NCI-H524 (cell line): ENCODE data around the gene GOLGA8T.
"Not testable (repeated sequence)": the region's sequence is repeated elsewhere in the genome, so short reads cannot be mapped to it uniquely, and the experiment has no call there.

ENCODE experiments used
- DNase-seq, 2 experiments: peaks; one replicate each; lab custom pipeline; 2025; lab: John Stamatoyannopoulos, UW

The GOLGA8T gene, protein sequence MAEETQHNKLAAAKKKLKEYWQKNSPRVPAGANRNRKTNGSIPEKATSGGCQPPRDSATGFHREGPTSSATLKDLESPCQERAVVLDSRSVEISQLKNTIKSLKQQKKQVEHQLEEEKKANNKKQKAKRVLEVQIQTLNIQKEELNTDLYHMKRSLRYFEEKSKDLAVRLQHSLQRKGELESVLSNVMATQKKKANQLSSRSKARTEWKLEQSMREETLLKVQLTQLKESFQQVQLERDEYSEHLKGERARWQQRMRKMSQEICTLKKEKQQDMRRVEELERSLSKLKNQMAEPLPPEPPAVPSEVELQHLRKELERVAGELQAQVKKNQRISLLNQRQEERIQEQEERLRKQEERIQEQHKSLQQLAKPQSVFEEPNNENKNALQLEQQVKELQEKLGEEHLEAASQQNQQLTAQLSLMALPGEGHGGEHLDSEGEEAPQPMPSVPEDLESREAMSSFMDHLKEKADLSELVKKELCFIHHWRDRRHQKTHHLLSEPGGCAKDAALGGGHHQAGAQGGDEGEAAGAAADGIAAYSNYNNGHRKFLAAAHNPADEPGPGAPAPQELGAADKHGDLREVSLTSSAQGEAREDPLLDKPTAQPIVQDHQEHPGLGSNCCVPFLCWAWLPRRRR

DNA sequence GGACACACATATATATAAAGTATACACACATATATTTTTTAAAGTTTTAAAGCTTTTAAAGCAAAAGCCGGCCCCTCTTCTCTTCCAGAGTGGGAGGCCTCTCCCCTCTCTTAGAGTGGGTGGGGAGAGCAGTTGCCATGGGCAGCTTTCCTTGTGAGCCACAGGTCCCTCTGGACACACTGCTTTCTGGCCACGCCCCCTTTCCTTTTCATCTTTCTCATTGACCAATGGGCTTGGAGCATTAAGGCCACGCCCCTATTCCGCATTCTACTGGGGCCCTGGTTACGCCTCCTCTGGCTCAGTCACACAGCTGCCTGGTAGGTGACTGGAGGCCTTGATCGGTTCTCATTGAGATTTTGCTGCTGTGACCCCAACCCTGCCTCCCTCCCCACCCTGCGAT is at the start of gene GOLGA8T:
TSS of gene GOLGA8T (plus strand) at position 301 of the 400 bp plus-strand sequence. CDS start at position 399, 98 bp downstream.
- DNase-seq = not testable (repeated sequence)

DNA sequence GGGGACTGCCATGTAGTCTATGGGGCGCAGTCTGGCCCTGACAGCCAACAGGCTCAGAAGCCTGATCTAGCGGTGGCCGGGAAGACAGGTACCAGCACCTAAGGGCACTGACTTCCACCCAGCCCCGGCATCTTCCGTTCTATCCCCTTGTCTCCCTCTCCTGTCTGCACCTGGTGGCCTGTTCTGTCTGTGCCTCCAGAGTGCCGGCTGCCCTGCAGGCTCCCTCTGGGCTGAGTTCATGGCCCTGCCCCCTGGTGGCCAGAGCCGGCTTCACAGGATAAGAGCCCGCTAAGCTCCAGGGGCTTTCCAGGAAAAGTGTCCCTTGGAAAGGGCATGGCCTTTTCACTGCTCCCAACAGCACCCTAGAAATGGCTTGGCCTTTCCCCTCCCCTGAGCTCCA is 37.0 kb upstream of the GOLGA8T start:
- not testable (repeated sequence) for DNase-seq

DNA sequence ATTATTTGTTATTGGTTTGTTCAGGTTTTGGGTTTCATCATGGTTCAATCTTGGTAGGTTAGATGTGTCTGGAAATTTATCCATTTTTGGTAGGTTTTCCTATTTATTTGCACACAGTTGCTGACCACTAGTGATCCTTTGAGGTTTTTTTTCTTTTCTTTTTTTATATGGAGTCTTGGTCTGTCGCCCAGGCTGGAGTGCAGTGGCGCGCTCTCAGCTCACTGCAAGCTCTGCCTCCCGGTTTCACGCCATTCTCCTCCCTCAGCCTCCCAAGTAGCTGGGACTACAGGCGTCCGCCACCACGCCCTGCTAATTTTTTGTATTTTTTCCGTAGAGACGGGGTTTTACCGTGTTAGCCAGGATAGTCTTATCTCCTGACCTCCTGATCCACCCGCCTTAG is 32.0 kb upstream of the GOLGA8T start:
- DNase-seq = not testable (repeated sequence)

DNA sequence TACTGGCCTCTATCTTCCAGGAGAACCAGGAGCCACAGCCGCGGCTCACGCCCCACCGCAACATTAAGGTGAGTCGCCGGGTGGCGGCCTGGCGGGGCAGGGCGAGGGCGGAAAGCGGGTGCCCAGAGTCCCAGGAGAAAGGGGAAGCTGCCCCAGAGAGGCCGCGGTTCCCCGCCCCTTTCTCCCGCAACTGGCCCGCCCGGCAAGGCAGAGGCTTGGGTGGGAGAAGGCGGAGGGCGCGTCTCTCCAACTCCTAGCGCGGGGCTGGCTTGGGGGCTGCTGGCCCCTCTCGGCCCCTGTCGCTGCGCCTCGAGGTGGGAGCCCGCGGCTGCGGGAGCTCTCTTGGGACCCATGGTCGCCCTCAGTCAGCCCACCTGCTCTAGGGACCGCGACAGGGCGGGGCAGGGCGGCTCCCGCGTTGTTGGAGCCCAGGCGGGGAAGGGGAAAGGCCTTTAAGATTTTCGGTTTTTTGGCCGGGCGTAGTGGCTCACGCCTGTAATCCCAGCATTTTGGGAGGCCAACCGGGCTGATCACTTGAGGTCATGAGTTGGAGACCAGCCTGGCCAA is 30.8 kb upstream of the GOLGA8T start:
- DNase-seq = not testable (repeated sequence)

DNA sequence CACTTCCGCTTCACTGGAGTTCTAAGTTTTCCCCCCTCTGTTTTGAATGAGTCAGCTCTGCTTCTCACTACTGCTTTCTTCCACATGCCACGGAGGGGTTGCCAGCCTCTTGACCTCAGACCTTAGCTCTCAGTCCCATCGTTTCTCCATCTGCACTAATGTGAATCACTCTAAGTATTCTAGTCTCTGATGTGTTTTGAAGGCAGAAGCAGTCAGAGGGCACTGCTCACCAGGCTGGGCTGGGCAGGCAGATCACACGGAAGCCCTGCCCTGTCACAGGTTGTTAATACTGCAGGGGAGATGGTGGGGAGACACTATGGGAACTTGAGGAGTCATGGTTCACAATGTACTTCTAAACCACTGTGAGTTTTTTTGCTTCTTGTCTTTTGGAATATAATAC is 24.3 kb upstream of the GOLGA8T start:
- DNase-seq = not testable (repeated sequence)

DNA sequence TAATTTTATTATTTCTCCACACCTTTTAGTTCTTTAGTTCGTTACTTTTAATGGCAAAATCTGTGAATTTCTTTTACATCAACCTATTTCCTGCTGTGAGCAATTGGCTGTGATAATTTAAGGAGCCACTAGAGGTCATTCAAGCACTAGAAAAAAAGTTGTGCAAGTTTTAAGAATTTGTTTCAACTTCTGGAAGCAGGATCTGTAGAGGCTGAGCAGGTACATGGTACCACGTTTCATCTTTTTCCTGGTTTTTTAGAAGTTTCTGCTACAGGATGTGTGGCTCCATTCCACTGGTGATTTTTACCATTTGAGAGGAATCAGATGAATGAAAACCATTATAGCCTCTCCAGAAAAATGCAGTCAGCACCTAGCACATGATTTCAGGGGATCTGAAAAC is 4.8 kb upstream of the GOLGA8T start:
- DNase-seq = not testable (repeated sequence)

DNA sequence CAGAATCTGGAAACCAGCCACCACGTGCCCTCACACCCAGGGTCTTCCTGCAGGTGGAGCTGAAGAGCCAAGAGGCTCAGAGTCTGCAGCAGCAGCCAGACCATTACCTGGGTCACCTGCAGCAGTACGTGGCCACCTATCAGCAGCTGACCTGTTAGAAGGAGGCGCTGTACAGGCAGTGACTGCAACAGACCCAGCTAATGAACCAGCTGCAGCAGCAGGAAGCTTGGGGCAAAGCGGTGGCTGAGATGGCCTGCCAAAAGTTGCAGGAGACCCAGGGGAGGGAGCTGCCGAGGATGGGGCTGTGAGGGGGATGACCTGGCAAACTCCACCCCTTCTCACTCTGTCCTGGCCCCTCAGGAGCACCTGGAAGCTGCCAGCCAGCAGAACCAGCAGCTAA is 8.4 kb downstream of the GOLGA8T start:
- not testable (repeated sequence) for DNase-seq

DNA sequence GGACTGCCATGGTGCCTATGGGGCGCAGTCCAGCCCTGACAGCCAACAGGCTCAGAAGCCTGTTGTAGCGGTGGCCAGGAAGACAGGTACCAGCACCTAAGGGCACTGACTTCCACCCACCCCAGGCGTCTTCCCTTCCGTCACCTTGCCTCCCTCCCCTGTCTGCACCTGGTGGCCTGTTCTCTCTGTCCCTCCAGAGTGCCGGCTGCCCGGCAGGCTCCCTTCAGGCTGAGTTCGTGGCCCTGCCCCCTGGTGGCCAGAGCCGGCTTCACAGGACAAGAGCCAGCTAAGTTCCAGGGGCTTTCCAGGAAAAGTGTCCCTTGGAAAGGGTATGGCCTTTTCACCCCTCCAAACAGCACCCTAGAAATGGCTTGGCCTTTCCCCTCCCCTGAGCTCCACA is 15.0 kb downstream of the GOLGA8T start:
- not testable (repeated sequence) for DNase-seq

DNA sequence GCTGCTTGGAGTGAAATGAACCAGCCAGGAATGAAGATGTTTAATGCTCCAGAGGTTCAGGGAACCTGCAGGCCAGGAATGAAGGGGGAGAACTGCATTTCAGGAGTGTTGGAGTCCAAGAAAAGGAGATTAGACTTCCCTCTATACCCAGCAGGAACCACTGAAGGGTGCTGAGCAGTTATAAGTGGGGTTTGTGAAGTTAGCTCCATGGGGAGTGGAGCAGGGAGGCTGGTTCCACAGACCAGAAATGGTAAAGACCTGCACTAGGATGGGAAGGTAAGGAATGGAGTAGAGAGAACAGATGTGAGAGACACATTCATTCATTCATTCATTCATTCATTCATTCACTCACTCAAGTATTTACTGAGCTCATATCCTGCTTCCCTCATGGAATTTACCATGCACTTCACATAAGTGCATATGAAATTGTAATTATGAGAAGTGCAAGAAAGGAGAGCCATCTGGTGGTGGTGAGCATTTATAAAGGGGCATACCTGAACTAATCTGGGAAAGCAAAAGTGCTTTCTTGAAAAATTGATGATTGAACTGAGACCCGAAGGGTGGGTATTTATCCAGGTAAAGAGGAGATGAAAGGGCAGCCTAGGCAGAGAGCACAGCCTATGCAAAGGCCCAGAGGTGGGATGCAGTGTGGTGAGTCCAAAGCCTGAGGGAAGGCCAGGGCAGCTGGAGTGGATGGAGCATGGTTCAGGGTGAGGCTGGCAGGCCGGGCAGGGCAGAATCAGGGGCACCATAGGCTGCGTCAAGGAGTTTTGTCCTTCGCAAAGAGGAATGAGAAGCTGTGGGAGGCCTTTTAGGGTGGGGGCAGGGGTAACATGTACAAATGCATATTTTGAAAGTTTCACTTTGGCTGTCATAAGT is 27.9 kb downstream of the GOLGA8T start:
- not testable (repeated sequence) for DNase-seq

DNA sequence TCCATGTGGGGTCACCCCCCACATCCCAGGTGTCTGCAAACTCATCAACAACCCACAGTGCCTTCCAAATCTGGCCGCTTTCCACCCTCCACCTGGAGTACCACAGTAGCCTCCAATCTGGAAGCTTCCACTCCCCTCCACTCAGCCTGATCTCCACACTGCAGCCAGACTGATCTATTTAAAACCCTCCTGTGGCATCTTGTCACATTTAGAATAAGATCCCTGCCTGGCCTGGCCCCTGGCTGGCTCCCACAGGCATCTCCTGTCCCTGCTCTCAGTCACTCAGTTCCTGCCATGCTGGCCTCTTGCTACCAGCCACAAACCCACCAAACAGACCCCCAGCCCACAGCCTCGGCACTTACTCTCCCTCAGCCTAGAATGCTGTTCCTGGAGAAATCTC is 28.9 kb downstream of the GOLGA8T start:
- not testable (repeated sequence) for DNase-seq

DNA sequence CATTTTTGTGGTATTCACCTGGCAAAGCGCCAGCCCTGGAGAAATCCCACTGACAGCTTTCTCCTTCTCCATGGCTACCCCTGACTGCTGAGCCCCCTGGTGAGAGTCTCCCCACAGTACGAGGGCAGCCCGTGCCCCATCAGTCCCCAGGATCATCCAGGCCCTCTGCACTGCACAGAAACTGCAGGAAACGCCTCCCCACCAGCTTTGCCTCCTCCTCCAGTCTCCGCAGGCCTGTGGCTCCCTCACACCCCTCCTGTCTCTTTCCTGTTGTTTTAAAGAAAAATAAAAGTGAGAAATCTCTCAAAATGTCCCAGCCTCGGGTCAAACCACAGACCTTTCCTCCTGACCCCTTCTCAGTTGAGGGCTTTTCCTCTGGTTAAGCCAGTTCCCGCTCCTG is 29.4 kb downstream of the GOLGA8T start:
- DNase-seq = not testable (repeated sequence)

DNA sequence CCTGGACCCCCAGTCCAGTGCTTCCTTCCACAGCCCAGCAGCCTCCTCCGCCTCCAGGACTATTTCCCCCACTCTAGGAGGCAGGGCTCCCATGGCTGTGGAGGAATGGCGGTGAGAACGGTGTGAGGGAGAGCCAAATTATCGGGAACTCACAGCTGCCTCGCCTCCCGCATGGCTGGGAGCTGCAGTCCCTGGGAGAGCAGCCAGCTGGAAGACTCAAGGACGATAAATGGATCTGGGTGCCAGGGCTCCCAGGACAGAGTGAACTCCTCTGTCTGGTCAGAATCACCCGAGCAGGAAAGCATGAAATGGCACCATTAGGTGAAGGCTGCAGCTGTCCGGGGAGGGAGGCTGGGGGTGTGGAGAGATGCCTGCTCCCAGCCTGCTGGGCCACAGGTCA is 32.6 kb downstream of the GOLGA8T start:
- not testable (repeated sequence) for DNase-seq

DNA sequence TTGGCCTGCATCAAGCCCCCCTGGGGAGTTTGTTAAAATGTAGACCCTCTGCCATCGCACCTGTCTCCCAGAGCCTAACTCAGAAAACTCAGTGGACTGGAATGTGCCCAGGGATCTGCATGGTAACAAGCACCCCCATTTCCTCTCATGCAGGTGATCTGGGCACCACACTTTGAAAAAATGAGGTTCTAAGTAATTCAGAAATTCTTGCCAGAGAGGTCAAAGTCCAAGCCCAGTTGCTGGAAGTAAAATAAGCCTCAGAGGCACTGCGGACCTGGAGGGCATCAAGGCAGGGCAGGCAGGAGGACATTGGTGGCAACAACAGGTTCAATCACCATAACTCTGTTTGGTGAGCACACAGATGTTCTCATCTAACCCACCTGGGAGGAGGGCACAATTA is 33.0 kb downstream of the GOLGA8T start:
- not testable (repeated sequence) for DNase-seq

DNA sequence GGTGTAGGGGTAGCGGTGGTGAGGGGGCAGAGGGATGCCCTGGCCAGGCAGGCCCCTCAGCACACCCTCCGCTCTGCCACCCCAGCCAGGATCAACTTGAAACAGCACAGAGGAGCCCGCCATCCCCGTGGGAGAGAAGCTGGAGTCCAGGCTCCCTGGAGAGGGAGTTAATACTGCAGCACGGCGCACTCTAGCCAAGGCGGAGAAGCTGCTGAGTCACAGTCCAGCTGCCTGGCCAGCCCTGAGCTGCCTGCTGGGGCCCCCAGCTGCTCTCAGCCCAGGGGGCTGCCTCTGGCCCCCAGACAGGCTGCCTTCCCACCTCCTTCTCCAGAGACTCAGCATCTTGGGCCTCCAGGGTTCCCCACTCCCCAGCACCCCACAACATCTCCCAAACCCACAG is 36.6 kb downstream of the GOLGA8T start:
- DNase-seq = not testable (repeated sequence)

DNA sequence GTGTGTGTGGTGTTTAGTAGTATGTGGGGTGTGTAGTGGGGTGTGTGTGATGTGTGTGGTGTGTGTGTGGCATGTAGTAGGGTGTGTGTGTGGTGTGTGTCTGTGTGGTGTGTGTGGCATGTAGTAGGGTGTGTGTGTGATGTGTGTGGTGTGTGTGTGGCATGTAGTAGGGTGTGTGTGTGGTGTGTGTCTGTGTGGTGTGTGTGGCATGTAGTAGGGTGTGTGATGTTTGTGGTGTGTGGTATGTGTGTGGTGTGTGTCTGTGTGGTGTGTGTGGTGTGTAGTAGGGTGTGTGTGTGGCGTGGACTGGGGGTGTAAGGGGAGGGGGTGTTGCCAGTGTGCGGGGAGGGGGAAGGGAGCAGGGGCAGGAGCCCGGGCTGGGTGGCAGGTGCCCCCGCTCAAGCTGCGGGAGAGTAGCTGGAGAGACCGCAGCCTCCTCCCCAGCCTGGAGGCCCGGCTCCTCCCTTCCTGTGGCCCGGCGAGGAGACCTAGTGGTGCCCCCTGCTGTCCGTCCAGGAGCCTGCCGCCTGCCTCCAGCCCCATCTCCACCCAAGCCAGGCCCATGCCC is 38.3 kb downstream of the GOLGA8T start:
- DNase-seq = not testable (repeated sequence)

DNA sequence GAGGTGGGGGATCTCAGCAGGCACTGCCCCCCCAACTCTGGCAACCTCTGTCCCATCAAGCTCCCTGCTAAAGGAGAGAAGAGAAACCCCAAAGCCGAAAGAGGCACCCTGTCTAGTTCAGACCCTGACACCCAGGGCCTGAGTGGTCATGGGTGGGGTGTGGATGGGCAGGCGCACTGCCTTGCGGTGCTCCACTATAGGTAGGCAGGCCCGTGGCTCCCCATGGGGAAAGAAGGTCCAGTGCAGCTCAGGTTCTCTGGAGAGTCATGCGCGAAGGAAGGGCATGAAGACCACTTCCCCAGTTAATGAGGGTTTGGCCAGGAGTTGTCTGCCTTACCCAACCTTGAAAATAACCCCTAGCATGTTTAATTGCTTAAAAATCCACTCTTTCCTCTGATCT is 40.4 kb downstream of the GOLGA8T start:
- not testable (repeated sequence) for DNase-seq

DNA sequence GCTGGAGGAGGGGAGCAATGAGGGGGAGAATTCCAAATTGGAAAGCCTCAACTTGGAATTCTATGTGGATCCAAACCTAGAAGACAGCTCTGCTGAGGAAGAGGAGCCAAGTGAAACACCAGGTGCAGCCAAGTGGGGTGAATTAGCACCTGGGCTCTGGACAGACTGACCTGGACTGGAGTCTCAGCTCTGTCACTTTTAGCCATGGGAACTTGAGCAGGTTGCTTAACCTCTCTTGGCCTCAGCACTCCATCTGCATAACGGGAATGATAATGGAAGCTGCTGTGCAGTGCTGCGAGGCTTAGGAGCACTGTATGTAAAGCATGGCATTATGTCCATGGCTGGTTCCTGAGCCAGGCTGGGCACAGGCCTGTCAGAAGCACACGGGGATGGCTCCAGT is 41.8 kb downstream of the GOLGA8T start:
- not testable (repeated sequence) for DNase-seq

DNA sequence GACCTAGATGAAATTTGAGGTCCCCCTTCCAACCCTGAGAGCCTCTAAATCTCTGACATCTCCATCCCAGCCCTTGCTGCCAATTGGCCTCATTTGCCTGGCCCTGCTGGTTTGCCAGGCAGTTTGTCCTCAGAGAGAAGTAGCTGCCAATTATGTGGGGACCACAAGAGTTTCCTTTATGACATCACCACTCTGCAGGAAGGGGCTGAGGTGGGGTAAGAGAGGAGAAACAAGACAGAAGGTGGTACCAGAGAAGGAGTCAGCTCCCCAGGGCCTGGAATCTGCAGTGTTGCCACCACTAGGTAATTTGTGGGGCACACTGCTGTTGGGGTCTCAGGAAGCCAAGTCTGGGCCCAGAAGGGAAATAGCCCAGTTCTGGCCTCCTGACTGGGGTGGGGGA is 45.0 kb downstream of the GOLGA8T start:
- not testable (repeated sequence) for DNase-seq

DNA sequence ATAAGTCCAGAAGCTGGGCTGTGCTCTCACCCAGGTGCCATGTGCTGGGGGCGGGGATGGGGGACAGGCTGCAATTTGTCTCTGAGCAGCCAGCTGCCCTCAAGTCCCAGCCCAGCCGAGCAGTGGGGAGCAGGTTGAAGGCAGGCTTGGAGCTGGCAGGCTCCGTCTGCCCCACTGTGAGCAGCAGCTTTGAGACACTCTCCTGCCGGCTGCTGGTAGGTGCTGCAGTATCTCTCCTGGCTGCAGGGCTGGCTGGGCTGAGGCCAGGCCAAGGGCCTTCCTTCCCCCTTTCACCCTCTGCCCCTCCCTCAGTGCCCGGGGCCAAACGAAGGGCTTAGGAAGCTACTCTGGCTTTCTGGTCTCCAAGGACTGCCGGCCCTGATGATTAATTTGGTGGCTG is 50.6 kb downstream of the GOLGA8T start:
- DNase-seq = not testable (repeated sequence)

DNA sequence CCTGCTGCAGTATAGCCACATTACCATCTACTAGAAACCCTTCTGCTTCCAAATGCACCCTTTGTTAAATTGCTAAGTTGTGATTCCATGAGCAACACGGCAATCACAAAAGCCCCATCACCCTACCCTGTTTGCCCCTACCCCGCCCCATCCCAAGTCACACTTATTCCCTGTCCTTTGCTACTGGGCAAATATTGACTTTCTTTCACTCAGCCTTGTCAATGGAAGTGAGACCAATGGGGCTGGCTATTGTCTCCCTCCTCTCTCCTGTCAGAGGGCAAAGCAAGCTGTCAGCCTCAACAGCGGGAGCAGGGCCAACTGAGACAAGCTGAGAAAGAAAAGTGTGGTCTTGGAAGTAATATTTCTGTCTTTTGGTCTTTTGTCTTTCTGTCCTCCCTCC is 52.6 kb downstream of the GOLGA8T start:
- not testable (repeated sequence) for DNase-seq

DNA sequence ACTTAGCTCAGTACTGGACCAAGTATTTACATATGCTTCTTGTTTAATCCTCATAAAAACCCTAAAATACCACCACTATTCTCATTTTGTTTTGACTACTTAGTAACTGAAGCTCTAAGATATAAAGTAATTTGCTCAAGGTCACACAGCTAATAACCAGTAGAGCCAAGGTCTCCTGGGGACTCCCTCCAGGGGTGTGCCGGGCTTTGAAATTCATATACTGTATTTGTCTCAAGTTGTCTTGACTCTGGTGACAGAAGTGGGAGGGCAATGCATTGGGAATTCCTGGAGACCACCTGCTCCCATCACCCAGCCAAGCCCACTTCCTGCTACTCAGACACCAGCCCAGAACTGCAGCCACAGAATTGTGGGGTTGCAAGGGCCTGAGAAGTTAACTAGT is 54.9 kb downstream of the GOLGA8T start:
- DNase-seq = not testable (repeated sequence)

DNA sequence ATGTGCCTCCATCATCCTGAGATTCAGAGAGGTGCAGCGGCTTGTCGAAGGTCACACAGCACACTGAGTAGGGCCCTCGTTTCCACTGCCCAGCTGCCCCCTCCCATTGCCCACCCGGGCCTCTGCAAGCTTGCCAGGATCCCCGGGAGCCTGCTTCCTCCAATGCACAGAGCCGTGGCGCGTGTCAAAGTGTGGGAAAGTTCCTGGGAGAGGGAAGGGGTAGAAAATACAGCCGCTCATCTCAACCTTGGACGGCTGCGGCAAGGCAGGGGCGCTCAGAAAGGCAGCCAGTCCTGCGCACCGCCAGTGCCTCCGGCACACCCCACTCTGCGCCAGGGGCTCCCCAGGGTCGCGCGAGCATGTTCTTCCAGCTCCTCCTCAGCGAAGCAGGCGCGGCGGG is 56.3 kb downstream of the GOLGA8T start:
- DNase-seq = not testable (repeated sequence)
